K562 (cell line): ENCODE results near the gene SORT1. TPM values are rescaled to one million over a fixed set of nuclear protein-coding genes. Genes with fewer than 3 reads are reported as not detected.

Experiments
- ARNT ChIP-seq, 2 experiments: fragments of 450-650 bp; IDR thresholded peaks; 2 replicates each; pipeline ENCODE4 v1.6.1; 2016; ENCODE audit warnings: mild to moderate bottlenecking in 1 of 2
- CC2D1A ChIP-seq: fragments of 450-650 bp; IDR thresholded peaks from 2 replicates; pipeline ENCODE4 v1.6.1; 2017; ENCODE audit warnings: mild to moderate bottlenecking
- ESRRB ChIP-seq: fragments of 250-450 bp; sonication (Bioruptor Pico); IDR thresholded peaks from 2 replicates; pipeline ENCODE4 v1.5.0; 2020; ENCODE audit warnings: mild to moderate bottlenecking, moderate library complexity, borderline replicate concordance
- FOXJ3 ChIP-seq: sonication (generic); formaldehyde crosslinking; IDR thresholded peaks from 2 replicates; pipeline ENCODE4 v1.4.0; 2020; ENCODE audit warnings: mild to moderate bottlenecking, missing genetic modification reagents
- ILK ChIP-seq: fragments of 450-650 bp; IDR thresholded peaks from 2 replicates; pipeline ENCODE4 v1.6.1; 2016; ENCODE audit warnings: missing genetic modification characterization, low read depth, mild to moderate bottlenecking, missing compliant biosample characterization, moderate library complexity, borderline replicate concordance
- KAT2B ChIP-seq: IDR thresholded peaks from one replicate; pipeline ENCODE4 v1.6.1; 2012; ENCODE audit warnings: low read depth, mild to moderate bottlenecking, control low read depth, inconsistent platforms, low read length, moderate library complexity
- LARP7 ChIP-seq: fragments of 450-650 bp; IDR thresholded peaks from 2 replicates; pipeline ENCODE4 v1.6.1; 2016
- MBD1 ChIP-seq: fragments of 250-450 bp; sonication (Bioruptor Pico); IDR thresholded peaks from 2 replicates; pipeline ENCODE4 v1.8.0; 2022; ENCODE audit warnings: inconsistent platforms
- THRA ChIP-seq: fragments of 450-650 bp; IDR thresholded peaks from 2 replicates; pipeline ENCODE4 v1.6.1; 2017; ENCODE audit warnings: mild to moderate bottlenecking, moderate library complexity
- THRAP3 ChIP-seq: fragments of 450-650 bp; IDR thresholded peaks from 2 replicates; pipeline ENCODE4 v1.6.1; 2016; ENCODE audit warnings: mild to moderate bottlenecking, inconsistent platforms, borderline replicate concordance
- YBX1 ChIP-seq: fragments of 450-650 bp; IDR thresholded peaks from 2 replicates; pipeline ENCODE4 v1.7.1; 2016; ENCODE audit warnings: mild to moderate bottlenecking
- ZBTB33 ChIP-seq: sonication (generic); formaldehyde crosslinking; IDR thresholded peaks from 2 replicates; pipeline ENCODE4 v1.8.1; 2023; ENCODE audit warnings: mild to moderate bottlenecking, missing genetic modification reagents
- ZBTB34 ChIP-seq: fragments of 250-450 bp; sonication (Bioruptor Pico); IDR thresholded peaks from 2 replicates; pipeline ENCODE4 v1.8.0; 2021; ENCODE audit warnings: mild to moderate bottlenecking, moderate library complexity
- ZNF184 ChIP-seq: sonication (generic); formaldehyde crosslinking; IDR thresholded peaks from 2 replicates; pipeline ENCODE4 v1.5.0; 2020; ENCODE audit warnings: missing genetic modification reagents
- ZNF655 ChIP-seq: fragments of 250-450 bp; sonication (Bioruptor Pico); IDR thresholded peaks from 2 replicates; pipeline ENCODE4 v1.5.0; 2021
- ZNF695 ChIP-seq: fragments of 450-650 bp; formaldehyde crosslinking; IDR thresholded peaks from 2 replicates; pipeline ENCODE4 v1.4.0; 2020; ENCODE audit warnings: mild to moderate bottlenecking, moderate library complexity
- ZNF75A ChIP-seq: fragments of 450-650 bp; formaldehyde crosslinking; IDR thresholded peaks from 2 replicates; pipeline ENCODE4 v1.4.0; 2020; ENCODE audit warnings: mild to moderate bottlenecking
- ZNF830 ChIP-seq: fragments of 250-450 bp; sonication (Bioruptor Pico); IDR thresholded peaks from 2 replicates; pipeline ENCODE4 v1.5.0; 2021; ENCODE audit warnings: mild to moderate bottlenecking
- polyA plus RNA-seq, 8 experiments: library from polyadenylated mRNA; depleted of rRNA in 4 of 8; stranded (reverse) in 5 of 8; unstranded in 3 of 8; fragments of >200 nt; fragmentation: Nextera tagmentation in 2 of 8; fragmentation: Illumina TruSeq in 1 of 8; extraction: Ambion mirVana in 2 of 8; extraction: Trizol in 1 of 8; gene quantifications; 2 replicates each; pipeline versions ENCODE4 v1.2.1 to v1.2.3, GENCODE V29; 2011 to 2014; ENCODE audit warnings: inconsistent platforms in 1 of 8, missing spikeins in 1 of 8
- total RNA-seq, 7 experiments: library from RNA; depleted of rRNA in 6 of 7; stranded (reverse); fragments of >200 nt in 6 of 7; fragmentation: Illumina TruSeq in 2 of 7; extraction: Trizol in 2 of 7; gene quantifications; 2 replicates each; pipeline versions ENCODE4 v1.2.1 to v1.2.3, GENCODE V29; 2011 to 2021; ENCODE audit warnings: low replicate concordance in 1 of 7

SORT1 gene
- total and polyA plus RNA-seq, 9 of the 15 experiments (the other 6 are each of a cell fraction or from before 2014, with no cell fraction given), result 27.4 to 112 (median 65.0) TPM

- TF ChIP-seq THRA (no peak), ARNT (IDR thresholded peaks at IDR 0.05) (peak in 1 of 2 experiments; percentile 16; a peak in 2 of 4 replicates), KAT2B (no peak), ILK (tag) (no peak), THRAP3 (no peak), ESRRB (CRISPR knock-in tag) (no peak), ZNF695 (no peak), ZNF830 (CRISPR knock-in tag) (no peak), ZBTB34 (CRISPR knock-in tag) (no peak), LARP7 (no peak), YBX1 (no peak), FOXJ3 (CRISPR knock-in tag) (no peak), MBD1 (CRISPR knock-in tag) (no peak), ZBTB33 (CRISPR knock-in tag) (0 out of 2 replicates have a peak, but pooled peaks have one; percentile 18), ZNF655 (CRISPR knock-in tag) (no peak), CC2D1A (0 out of 2 replicates have a peak, but pooled peaks have one; percentile 7), ZNF75A (CRISPR knock-in tag) (no peak), ZNF184 (CRISPR knock-in tag) (no peak)
Observed at GRCh38 chr1:109426281-109427170, 28.8 kb upstream of the SORT1 start, which contains the start of gene PSMA5 (continued).
